Measurements from ENCODE around the gene UBE2S. TPM values are rescaled to one million over a fixed set of nuclear protein-coding genes. Genes with fewer than 3 reads are reported as not detected.

UBE2S gene
- total RNA-seq, 4 donors from 2014 or later: 6.2 to 14.6 (median 9.2) TPM

- no peak for DNase-seq (ENCODE audit: low spot score in 2 of 2)
- 74 to 80% methylated on average over 13 to 24 of the region's 24 CpGs for WGBS, 2 donors
- no peak overlapping the region for H3K4me3 ChIP-seq (ENCODE audit: low read depth, poor library complexity, severe bottlenecking)
- no peak for TF ChIP-seq POLR2A (IDR thresholded peaks at IDR 0.05)
- TF ChIP-seq CTCF (IDR thresholded peaks at IDR 0.05): no peak
- intact Hi-C loops (cut with DNase I; ENCODE audit: low total_unique reads): no loop called here
Observed at GRCh38 chr19:55387736-55388497, 19.7 kb downstream of the UBE2S start.

GRCh38 chr19:55386493-55386971 is 21.1 kb downstream of the UBE2S start:
- no peak for TF ChIP-seq CTCF (IDR thresholded peaks at IDR 0.05)
- no peak for TF ChIP-seq POLR2A (IDR thresholded peaks at IDR 0.05)
- H3K4me3 ChIP-seq (ENCODE audit: low read depth, poor library complexity, severe bottlenecking): peak overlapping the region; percentile 77
- no peak for DNase-seq (ENCODE audit: low spot score in 2 of 2)
- WGBS, 2 donors: 1 to 3% methylated on average over 18 to 33 of the region's 33 CpGs
- intact Hi-C loops (cut with DNase I; ENCODE audit: low total_unique reads): no loop called here

GRCh38 chr19:55385724-55386492 is 21.7 kb downstream of the UBE2S start, which contains the start of gene RPL28:
TSS of gene RPL28 (plus strand) at chr19:55385932. CDS start at chr19:55386358, 426 bp downstream.
- peak within 1 kb of the TSS; percentile 77 for H3K4me3 ChIP-seq (ENCODE audit: low read depth, poor library complexity, severe bottlenecking)
- DNase-seq (ENCODE audit: low spot score in 2 of 2): peak; percentile 99 to 100
- intact Hi-C loops (cut with DNase I; ENCODE audit: low total_unique reads): no loop called here
- TF ChIP-seq POLR2A (IDR thresholded peaks at IDR 0.05) (peak in 1 of 2 donors; percentile 93), CTCF (IDR thresholded peaks at IDR 0.05) (no peak)
- WGBS, 2 donors: 0% methylated on average over 63 to 66 of the region's 68 CpGs

GRCh38 chr19:55384920-55385723 is 22.5 kb downstream of the UBE2S start:
- 4 to 6% methylated on average over 34 of the region's 34 CpGs for WGBS, 2 donors
- no peak overlapping the region for H3K4me3 ChIP-seq (ENCODE audit: low read depth, poor library complexity, severe bottlenecking)
- intact Hi-C loops (cut with DNase I; ENCODE audit: low total_unique reads): no loop called here
- peak; percentile 98 to 99 for DNase-seq (ENCODE audit: low spot score in 2 of 2)
- TF ChIP-seq CTCF (IDR thresholded peaks at IDR 0.05): no peak

GRCh38 chr19:55384131-55384919 is 23.3 kb downstream of the UBE2S start, which contains the start of gene TMEM238:
TSS of gene TMEM238 (minus strand) at chr19:55384292. CDS start at chr19:55384259, 33 bp downstream.
- intact Hi-C loops (cut with DNase I; ENCODE audit: low total_unique reads): no loop called here
- H3K4me3 ChIP-seq (ENCODE audit: low read depth, poor library complexity, severe bottlenecking): peak within 1 kb of the TSS; percentile 42
- WGBS, 2 donors: 43 to 53% methylated on average over 22 to 27 of the region's 72 CpGs
- peak; percentile 37 to 88 for DNase-seq (ENCODE audit: low spot score in 2 of 2)
- TF ChIP-seq CTCF (IDR thresholded peaks at IDR 0.05): no peak
- TF ChIP-seq POLR2A (IDR thresholded peaks at IDR 0.05): no peak

Data from lower leg skin (tissue), 4 donors.